HG03457 (cell line): ENCODE data around the gene MRPL18.
"Not testable (repeated sequence)": the region's sequence is repeated elsewhere in the genome, so short reads cannot be mapped to it uniquely, and the experiment has no call there.

Experiments
- ATAC-seq: cut with Tn5 transposase; IDR thresholded peaks from one replicate; pipeline ENCODE4 v1.9.1; 2021; ENCODE audit warnings: moderate number of reproducible peaks; ENCODE audit not compliant: unreplicated experiment

The MRPL18 gene

DNA sequence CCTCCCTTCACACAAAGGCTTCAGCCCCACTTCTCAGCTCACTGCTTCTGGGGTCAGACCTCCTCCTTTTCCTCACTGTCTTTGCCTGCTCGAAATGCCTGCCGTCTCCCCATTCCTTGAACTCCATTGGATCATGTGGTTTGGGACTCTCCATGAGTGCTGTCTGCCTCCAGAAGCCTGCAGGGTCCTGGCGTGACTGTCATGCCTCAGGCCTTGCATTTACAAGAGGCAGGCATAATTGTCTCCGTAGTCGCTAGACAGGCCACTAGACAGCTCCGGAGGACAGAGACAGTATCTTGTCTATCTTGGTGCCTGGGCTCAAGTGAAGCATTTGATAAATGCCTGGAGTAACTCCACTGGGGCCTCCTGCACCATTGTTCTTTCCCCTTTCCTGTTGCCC lies 25.1 kb downstream of the MRPL18 start:
- ATAC-seq: no peak

DNA sequence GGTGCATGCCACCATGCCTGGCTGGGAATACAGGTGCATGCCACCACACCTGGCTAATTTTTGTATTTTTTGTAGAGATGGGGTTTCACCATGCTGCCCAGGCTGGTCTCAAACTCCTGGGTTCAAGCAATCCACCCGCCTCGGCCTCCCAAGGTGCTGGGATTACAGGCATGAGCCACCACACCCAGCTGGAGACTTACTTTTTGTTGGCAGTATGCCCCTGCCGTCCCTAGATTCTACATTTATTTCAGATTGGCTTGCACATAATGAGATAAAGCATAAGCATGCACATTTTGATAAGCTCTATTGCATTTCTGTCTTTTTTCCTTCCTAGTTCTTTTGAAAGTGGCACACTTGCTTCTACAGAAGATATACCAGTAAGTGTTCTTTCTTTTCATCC lies 26.5 kb downstream of the MRPL18 start:
- not testable (repeated sequence) for ATAC-seq

DNA sequence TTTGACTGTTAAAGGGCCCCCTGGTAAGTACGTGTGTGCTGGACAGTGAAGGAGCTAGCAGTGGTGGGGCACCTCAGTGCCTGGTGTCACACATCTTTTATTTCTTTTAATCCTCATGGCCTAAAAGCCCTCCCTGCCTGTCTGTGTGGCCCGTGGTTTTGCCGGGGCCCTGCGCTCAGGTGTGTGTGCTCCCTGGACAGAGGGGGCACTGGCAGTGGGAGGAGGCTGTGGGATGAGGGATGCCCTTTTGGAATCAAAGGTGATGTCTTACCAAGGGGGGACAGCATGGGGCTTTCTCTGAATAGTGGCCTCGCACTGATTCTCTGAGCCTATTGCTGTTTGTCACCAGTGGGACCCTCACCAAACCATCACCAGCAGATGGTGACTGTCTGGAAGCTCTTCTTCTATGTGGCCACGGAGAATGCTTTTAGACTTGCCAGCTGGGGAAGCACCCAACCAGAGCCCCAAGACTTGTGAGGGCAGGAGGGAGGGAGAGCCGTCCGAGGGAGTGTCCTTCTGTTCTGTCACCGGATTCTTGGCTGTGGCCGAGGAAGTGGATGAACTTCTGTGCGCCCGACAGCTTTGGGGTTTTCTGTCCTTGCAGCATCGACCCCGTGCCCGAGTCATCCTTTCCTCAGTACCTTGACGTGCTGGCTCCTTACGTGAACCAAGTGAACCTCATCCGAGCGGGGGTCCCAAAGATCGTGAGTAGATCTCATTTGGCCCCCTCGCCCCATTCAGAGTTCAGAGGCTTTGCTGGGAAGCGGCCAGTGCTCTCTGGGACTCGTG lies 27.9 kb downstream of the MRPL18 start:
- ATAC-seq: no peak

DNA sequence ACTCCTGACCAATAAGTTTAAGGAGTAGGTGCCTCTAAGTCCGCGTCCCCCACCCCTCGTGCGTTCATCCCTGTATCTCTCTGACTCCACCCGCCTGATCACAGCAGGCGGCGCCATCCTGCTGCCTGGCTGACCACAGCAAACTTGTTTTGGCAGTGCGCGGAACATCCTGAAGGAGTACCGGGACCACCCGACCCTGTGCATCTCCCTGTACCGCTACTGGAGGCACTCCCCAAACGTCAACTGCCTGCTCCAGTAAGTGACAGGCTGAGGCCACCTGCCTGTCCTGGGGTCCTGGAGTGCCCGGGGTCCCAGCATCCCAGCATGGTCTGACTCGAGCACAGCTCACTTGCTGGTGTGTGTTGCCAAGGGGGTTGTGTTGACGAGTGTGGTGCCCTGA lies 28.8 kb downstream of the MRPL18 start:
- no peak for ATAC-seq

DNA sequence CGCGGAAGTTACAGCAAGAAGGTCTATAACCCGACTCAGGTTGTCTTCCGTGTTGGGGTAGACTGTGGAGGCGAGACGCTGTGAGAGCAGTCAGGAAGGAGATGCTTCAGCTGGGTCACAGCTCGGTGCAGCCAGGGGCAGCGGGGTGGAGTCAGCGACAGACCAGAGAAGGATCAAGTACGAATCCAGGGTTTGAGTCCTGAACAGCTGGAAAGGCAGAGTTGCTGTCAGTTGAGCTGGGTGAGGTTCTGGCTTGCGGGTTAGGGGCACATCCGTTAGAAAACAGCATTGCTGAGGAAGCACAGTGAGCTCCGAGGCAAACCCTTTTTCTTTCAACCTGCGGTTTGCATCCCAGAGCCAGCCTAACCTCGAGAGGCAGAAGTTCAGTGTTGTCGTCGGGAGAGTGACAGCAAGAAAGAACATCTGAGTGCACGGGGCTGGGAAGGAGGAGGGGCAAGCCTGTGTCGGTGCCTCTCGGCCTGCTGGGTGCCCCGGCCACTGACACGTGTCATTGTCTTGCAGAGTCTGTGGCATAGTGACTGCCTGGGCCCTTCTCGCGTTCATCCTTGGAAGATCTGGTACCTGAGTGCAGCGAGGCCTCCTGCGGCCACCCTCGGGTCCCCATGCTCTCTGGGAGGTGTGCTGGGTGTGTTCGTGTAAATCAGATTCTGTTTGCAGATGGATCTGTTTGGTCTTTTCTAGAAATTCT lies 29.8 kb downstream of the MRPL18 start:
- ATAC-seq: no peak

DNA sequence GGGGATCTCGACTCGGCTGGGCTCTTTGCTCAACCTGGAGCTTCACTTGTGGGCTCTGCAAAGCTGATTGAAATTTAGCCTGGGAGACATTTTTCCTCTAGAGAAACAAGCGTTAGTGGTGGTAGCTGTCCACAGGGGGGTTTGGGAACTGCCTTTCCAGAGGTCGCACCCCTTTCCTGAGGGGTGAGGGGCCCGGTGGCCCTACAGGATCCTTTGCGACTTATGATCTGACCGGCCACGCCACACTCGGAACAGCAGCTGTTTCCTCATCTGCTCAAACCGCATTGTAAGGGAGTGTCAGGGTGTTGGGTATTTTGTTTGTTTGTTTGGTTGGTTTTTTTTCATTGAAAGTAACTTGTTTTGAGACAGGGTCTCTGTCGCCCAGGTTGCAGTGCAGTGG lies 30.9 kb downstream of the MRPL18 start:
- ATAC-seq: no peak

DNA sequence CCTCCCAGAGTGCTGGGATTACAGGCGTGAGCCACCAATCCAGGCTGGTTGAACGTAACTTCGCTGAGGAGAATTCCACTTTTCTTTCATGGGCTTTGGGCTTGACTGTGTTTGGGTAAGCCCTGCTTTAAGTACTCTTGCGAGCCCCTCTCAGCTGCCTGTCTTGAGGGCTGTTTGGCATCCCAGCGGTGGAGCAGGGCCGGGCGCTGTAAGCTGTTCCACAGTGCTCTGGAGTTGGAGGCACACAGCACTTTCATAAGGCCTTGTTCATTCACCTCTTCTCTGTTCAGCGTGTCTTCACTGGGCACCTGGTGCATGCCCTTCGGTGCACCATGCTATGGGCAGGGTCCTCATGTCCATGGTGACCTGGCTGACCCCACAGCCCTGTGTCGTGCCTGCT lies 31.5 kb downstream of the MRPL18 start:
- no peak for ATAC-seq

DNA sequence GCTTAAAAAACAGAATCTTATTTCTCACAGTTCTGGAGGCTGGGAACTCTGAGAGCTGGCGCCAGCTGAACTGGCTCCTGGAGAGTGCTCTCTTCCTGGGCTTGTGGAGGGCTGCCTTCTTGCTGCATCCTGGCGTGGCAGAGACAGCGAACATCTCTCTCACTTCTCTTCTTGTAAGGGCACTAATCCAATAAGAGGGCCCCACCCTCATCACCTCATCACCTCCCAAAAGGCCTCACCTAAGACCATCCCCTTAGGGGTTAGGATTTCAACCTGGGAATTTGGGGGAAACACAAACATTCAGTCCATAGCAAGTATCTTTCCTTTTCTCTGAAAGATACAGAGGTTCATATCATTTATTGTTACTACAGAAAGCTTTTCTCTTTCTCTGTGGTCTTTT lies 33.7 kb downstream of the MRPL18 start:
- ATAC-seq: no peak

DNA sequence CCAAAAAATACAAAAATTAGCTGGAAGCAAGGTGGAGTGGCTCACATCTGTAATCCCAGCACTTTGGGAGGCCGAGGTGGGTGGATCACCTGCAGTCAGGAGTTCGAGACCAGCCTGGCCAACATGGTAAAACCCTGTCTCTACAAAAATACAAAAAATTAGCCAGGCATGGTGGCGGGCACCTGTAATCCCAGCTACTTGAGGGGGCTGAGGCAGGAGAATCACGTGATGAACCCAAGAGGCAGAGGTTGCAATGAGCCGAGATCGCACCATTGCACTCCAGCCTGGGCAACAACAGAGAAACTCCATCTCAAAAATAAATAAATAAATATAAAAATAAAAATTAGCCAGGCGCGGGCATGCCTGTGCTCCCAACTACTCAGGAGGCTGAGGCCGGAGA lies 34.4 kb downstream of the MRPL18 start:
- not testable (repeated sequence) for ATAC-seq

DNA sequence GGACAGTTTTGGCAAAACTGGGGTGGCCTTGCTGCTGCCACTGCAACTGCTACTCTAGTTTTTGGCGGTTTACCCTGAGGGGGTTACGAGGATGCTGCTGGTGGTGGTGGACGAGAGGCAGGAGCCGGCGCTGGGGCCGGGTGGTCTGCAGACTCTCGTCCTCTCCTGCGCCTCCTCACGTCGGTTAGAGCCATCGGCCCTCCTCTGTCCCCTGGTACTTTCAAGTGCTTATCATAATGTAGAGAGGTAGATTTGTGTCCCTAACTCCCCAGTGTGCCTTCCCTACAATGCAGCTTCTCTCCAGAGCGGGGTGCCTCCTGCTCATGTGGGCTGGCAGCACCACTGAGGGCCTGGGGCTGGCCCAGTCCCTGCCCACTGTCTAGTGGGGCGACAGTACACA lies 35.7 kb downstream of the MRPL18 start:
- no peak for ATAC-seq

DNA sequence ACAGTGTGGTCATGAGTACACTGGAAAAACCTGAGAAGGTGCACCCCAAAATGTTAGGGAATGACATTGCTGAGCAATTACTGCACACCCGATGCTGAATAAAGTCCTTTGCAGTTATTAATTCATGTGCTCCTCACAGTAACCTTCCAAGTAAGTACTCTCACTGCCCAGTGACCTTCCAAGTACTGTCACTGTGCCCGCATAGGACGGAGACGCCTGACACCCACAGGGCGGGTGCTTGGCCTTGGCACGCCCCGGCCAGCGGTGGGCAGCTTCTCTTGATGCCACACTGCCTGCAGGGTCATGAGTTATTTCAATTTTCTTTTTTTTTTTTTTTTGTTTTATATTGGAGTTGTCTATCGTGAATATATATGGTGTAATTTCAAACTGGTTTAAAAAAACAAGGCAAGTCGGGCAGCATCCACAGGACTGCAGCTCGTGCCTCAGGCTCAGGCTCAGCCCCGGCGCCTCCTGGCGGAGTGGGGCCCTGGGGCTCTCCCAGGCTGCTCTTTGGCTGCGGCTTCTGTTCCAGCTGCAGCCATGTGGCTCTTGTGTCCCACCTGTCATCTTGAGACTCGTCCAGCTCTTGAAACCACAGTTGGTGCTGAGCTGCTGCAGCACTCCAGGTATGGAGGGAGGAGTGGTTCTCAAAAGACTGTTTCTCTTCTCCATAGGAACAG lies 36.8 kb downstream of the MRPL18 start:
- ATAC-seq: no peak

DNA sequence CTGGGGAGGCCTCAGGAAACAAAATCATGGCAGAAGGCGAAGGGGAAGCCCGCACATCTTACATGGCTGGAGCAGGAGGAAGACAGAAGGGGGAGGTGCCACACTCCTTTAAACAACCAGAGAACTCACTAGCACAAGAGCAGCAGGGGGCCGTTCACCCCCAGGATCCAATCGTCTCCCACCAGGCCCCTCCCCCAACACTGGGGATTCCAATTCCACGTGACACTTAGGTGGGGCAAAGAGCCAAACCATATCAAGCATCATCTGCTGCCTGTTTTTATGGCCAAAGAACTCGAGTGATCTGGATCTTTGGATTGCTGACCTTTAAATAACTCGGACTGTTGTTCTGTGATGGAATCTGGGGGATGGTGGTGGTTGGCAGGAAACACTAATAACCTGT lies 37.8 kb downstream of the MRPL18 start:
- ATAC-seq: no peak

DNA sequence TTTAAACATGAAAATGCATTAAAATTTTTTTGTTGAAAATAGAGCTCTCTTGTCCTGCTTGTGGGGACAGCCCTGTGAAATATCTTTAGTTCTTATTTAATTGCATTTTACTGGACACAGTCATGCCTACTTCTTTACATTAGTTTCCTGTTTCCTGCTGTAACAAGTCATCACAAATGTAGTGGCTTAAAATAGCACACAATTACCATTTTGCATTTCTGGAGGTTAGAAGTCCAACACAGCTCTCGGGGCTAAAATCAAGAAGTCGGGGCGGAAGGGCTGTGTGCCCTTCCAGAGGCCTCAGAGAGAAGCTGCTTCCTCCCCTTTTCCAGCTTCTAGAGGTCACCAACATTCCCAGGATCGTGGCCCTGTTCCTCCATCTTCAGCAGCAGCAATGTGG lies 39.3 kb downstream of the MRPL18 start:
- no peak for ATAC-seq

DNA sequence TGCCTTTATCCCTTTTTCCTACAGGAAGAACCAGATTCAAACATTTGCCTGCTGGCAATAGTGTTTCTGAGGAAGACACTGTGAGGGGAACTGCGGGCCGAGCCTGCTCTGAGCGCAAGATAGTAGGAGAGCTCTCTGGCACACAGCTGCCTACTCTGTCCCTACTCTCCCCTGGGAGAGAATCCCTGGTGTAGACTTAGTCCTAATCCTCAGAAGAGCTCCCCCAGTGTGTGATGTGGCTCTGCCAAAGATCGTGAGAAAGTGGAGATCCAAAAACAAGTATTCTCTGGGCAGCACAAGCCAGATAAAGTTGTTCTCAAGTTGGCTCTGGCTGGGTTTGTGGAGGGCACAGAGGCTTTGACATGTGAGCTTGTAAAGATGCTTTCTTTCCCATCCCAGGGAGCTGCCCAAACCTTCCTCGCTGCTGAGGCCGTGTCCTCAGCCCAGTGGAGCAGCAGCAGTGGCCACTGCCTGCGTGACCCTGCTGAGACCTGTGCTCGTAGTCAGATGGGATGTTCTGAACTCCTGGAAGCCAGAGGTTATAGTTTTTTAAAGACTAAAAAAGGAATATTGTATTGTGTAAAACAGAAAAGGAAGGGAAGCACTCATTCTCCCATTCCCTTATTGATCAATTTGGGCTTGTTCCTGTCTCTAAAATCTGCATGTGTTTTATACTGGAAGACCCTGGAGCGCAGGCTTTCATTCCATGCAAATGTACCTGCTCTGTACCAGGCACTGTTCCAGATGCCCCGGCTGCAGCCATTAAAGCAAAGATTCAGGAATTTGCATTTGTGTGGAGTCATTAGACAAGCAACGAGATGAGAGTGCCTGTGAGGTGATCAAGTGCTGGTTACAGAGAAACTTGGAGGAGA lies 40.5 kb downstream of the MRPL18 start:
- ATAC-seq: no peak

DNA sequence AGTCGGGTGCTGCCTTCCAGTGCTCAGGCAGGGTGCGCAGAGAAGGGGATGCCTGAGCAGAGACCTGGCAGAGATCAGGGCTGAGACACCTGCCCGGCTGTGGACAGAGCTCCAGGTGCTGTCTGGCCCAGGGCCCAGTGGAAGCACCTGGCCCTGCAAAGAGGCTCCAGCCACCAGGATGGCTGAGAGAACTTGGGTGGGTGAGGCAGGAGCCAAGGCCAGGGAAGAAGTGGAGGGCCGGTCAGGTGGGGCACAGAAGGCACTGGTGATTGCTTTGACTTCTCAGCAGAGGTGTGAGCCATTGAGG lies 41.1 kb downstream of the MRPL18 start:
- no peak for ATAC-seq

DNA sequence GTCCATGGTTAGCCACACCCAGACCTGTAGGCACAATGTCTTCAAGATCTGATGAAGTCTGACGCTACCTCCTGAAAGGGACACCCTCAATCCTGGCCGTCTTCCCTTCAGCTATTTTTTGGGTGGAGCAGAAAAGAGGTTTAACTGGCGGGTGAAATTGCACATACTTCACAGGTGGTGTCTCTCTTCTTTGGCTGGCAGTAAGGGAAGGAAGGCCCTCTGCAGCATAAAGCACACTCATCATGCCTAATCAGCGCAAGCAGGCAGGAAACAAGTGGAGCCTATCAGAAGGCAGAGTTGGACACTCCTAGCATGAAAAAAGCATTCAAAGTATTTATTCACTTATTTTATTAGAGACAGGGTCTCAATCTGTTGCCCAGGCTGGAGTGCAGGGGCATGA lies 42.7 kb downstream of the MRPL18 start:
- no peak for ATAC-seq

DNA sequence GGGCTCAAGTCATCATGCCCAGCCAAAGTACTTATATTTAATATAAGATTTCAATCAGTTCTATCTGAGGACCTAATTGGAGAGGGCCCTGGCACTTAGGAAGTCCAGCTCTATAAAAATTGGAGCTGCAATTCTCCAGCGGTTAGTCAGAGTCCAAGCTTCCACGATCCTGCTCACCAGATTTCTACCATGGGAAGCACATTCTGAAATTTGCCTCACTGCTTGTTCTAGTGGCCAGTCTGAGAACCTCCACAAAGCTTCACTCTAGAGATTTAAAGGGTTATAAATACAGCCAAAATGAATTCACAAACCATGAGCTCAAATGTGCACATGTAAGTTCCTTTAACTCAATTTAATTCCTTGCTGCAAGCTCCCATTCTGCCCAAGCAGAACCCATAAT lies 43.3 kb downstream of the MRPL18 start:
- ATAC-seq: no peak

DNA sequence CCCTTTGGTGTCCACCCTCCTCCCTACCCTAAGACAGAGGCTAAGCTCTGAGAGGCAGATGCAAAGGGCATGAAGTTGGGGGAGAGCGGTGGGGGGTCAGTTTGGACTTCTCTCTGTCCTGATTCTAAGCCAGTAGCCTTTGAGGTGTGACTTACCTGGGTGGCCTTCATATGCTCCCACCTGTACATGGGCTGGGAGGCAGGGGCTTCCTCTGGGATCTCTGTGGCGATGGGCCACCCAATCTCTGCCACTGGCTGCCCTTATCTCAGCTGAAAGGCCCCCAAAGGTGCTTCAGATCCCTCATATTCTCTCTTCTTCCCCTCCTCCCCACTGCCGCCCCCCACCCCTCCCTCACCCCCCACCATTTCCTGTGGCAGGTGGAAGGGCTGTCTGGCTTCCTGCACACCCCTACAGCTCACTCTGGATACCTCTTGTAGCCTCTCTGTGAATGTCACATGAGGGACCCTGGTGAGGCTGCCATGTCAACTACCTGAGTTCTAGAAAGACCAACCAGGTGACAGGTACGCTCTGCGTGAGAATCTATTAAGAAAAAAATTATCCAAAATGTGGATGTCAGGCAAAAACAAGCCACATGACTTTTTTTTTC lies 43.8 kb downstream of the MRPL18 start:
- no peak for ATAC-seq

DNA sequence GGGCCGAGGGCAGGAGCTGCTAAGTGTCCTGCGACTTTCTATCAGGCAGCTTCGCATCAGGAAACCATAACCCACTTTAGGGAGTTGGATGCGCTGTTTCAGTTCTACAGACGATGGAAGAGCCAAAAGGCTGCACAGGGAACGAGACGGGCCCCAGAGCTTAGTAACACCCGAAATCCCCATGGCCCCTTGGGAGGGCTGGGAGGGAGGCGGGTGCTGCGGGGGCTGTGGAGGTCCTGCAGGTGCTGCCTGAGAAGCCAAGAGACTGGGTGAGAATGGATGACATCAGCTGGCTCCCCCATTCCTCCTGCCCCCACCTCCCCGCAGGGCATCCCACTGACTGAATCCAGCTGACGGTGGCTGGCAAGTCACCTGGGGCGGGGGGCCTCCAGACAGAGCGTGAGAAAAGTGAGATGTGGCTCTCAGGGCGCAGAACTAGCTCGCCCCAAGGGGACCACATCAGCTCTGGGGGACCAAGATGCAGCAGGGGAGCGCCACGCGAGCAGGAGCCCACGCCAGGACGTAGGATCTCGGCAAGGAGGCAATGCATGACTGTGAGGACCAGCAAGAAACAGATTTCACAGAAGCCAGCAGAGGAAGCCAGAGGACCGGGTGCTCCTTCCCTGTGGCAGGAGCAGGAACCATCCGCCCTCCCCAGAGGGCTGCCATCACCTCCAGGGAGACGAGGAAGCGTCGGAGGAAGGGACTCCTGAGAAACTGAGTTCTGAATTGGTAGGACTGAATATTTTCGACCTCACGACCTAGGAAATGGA lies 46.6 kb downstream of the MRPL18 start:
- ATAC-seq: no peak

DNA sequence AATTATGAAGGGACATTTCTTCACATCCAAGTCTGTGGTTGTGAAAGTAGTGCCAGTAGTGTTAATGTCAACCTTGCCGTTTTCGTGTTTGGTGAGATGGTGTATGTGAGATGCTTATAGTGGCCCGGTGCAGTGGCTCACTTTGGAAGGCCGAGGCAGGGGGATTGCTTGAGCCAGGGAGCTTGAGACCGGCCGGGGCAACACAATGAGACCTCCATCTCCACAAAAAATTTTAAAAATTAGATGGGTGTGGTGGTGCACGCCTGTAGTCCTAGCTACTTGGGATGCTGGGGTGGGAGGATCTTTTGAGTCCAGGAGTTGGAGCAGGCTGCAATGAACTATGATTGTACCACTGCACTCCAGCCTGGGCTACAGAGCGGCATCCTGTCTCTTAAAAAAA lies 47.2 kb downstream of the MRPL18 start:
- no peak for ATAC-seq
